C4-2B (cell line): ENCODE results near the gene FGD6.

Source experiments
- H3K27ac ChIP-seq: fragments of 450-650 bp; 2 replicates; pipeline ENCODE4 v1.5.1; 2017
- CTCF ChIP-seq: fragments of 450-650 bp; conservative IDR thresholded peaks from 2 replicates; pipeline ENCODE4 v1.5.1; 2017; ENCODE audit warnings: mild to moderate bottlenecking
- ZFX ChIP-seq: fragments of 450-650 bp; IDR thresholded peaks from 2 replicates; pipeline ENCODE4 v1.6.1; 2017

FGD6 gene

GRCh38 chr12:95073698-95074520, 143.4 kb downstream of the FGD6 start:
- peak overlapping the region; percentile 63; the same call in 1 of the 2 replicates for H3K27ac ChIP-seq

GRCh38 chr12:95072900-95073697, 144.2 kb downstream of the FGD6 start, which contains the start of gene NR2C1:
Gene NR2C1, minus strand, starts transcription at chr12:95073618. Its CDS starts 6,234 bp downstream, at chr12:95067384.
- peak; percentile 56 for TF ChIP-seq ZFX
- no peak for TF ChIP-seq CTCF
- peak within 1 kb of the TSS; percentile 63 for H3K27ac ChIP-seq

More at GRCh38 chr12:95073698-95074520, 143.4 kb downstream of the FGD6 start:
- peak; percentile 84 for TF ChIP-seq CTCF
- TF ChIP-seq ZFX, result no peak

GRCh38 chr12:95070378-95070777, 146.9 kb downstream of the FGD6 start:
- H3K27ac ChIP-seq, result no peak overlapping the region
- TF ChIP-seq ZFX, result no peak
- TF ChIP-seq CTCF, result no peak

- TF ChIP-seq ZFX (no peak), CTCF (no peak)
- no peak overlapping the region for H3K27ac ChIP-seq
Observed at GRCh38 chr12:95066091-95066855, 151.0 kb downstream of the FGD6 start.

- TF ChIP-seq ZFX, result no peak
- TF ChIP-seq CTCF, result no peak
- H3K27ac ChIP-seq, result no peak overlapping the region
Observed at GRCh38 chr12:95060951-95061350, 156.3 kb downstream of the FGD6 start.

- no peak overlapping the region for H3K27ac ChIP-seq
- no peak for TF ChIP-seq ZFX
- TF ChIP-seq CTCF, result no peak
Observed at GRCh38 chr12:95059984-95060383, 157.3 kb downstream of the FGD6 start.
